ENCODE measurements around the gene LARP4B.

Gene LARP4B

GRCh38 chr10:896982-897381, 34.5 kb downstream of the LARP4B start:
- Histone ChIP-seq H3K79me2 (ENCODE audit: low read length) (peaks cover 96% of the 10 kb centered on the region), H4K20me1 (ENCODE audit: insufficient read depth, low read length) (peaks cover 25% of the 10 kb centered on the region), H3F3A (ENCODE audit: insufficient read depth, low read length) (no peaks in the 10 kb centered on the region), H3K4me2 (ENCODE audit: low read depth, low read length) (no peak overlapping the region), H3K27me3 (replicated peaks; ENCODE audit: insufficient read depth, low read length) (no peaks in the 10 kb centered on the region), H3K9me3 (replicated peaks; ENCODE audit: insufficient read depth, low read length) (no peaks in the 10 kb centered on the region), H3K36me3 (replicated peaks; ENCODE audit: insufficient read depth, low read length) (no peaks in the 10 kb centered on the region), H3K4me1 (ENCODE audit: low read length) (no peaks in the 10 kb centered on the region; the same call in 1 of the 2 replicates), H3K9me2 (replicated peaks; ENCODE audit: insufficient read depth, low read length) (no peaks in the 10 kb centered on the region), H2AFZ (ENCODE audit: low read length) (no peak overlapping the region), H3K27ac (ENCODE audit: low read length) (no peak overlapping the region), H3K4me3 (ENCODE audit: low read length) (no peak overlapping the region), H3K9ac (ENCODE audit: low read length) (no peak overlapping the region)
- no peak for DNase-seq
- TF ChIP-seq EZH2phosphoT487 (IDR thresholded peaks at IDR 0.05; ENCODE audit: low read length) (no peak), CTCF (IDR thresholded peaks at IDR 0.05; ENCODE audit: low read length) (no peak), EZH2 (optimal IDR thresholded peaks at IDR 0.05; ENCODE audit: low read depth, low read length) (no peak)

GRCh38 chr10:895324-895723, 36.2 kb downstream of the LARP4B start:
- Histone ChIP-seq H3K36me3 (replicated peaks; ENCODE audit: insufficient read depth, low read length) (no peaks in the 10 kb centered on the region; the same call in 1 of the 2 replicates), H3K79me2 (ENCODE audit: low read length) (peaks cover 98% of the 10 kb centered on the region), H3K9ac (ENCODE audit: low read length) (no peak overlapping the region), H3K9me2 (replicated peaks; ENCODE audit: insufficient read depth, low read length) (no peaks in the 10 kb centered on the region), H3F3A (ENCODE audit: insufficient read depth, low read length) (no peaks in the 10 kb centered on the region; the same call in 1 of the 2 replicates), H3K4me3 (ENCODE audit: low read length) (no peak overlapping the region), H3K4me2 (ENCODE audit: low read depth, low read length) (no peak overlapping the region), H4K20me1 (ENCODE audit: insufficient read depth, low read length) (peaks cover 30% of the 10 kb centered on the region), H3K27ac (ENCODE audit: low read length) (no peak overlapping the region), H3K4me1 (ENCODE audit: low read length) (no peaks in the 10 kb centered on the region; the same call in 1 of the 2 replicates), H2AFZ (ENCODE audit: low read length) (no peak overlapping the region), H3K27me3 (replicated peaks; ENCODE audit: insufficient read depth, low read length) (no peaks in the 10 kb centered on the region), H3K9me3 (replicated peaks; ENCODE audit: insufficient read depth, low read length) (no peaks in the 10 kb centered on the region)
- no peak for DNase-seq
- TF ChIP-seq EZH2 (optimal IDR thresholded peaks at IDR 0.05; ENCODE audit: low read depth, low read length) (no peak), EZH2phosphoT487 (IDR thresholded peaks at IDR 0.05; ENCODE audit: low read length) (no peak), CTCF (IDR thresholded peaks at IDR 0.05; ENCODE audit: low read length) (no peak)

GRCh38 chr10:878895-879294, 52.6 kb downstream of the LARP4B start:
- no peak overlapping the region for H3K9ac ChIP-seq (ENCODE audit: low read length)
- H3K4me2 ChIP-seq (ENCODE audit: low read depth, low read length), result no peak overlapping the region
- H3F3A ChIP-seq (ENCODE audit: insufficient read depth, low read length), result no peaks in the 10 kb centered on the region
- no peaks in the 10 kb centered on the region; the same call in 1 of the 2 replicates for H4K20me1 ChIP-seq (ENCODE audit: insufficient read depth, low read length)
- H3K4me1 ChIP-seq (ENCODE audit: low read length), result no peaks in the 10 kb centered on the region
- DNase-seq, result no peak
- H3K79me2 ChIP-seq (ENCODE audit: low read length), result peaks cover 91% of the 10 kb centered on the region
- no peaks in the 10 kb centered on the region for H3K9me2 ChIP-seq (replicated peaks; ENCODE audit: insufficient read depth, low read length)
- peaks cover 13% of the 10 kb centered on the region for H3K36me3 ChIP-seq (replicated peaks; ENCODE audit: insufficient read depth, low read length)
- no peak overlapping the region for H3K4me3 ChIP-seq (ENCODE audit: low read length)
- H3K9me3 ChIP-seq (replicated peaks; ENCODE audit: insufficient read depth, low read length), result no peaks in the 10 kb centered on the region
- no peaks in the 10 kb centered on the region for H3K27me3 ChIP-seq (replicated peaks; ENCODE audit: insufficient read depth, low read length)
- TF ChIP-seq CTCF (IDR thresholded peaks at IDR 0.05; ENCODE audit: low read length) (no peak), EZH2phosphoT487 (IDR thresholded peaks at IDR 0.05; ENCODE audit: low read length) (no peak), EZH2 (optimal IDR thresholded peaks at IDR 0.05; ENCODE audit: low read depth, low read length) (no peak)
- no peak overlapping the region for H3K27ac ChIP-seq (ENCODE audit: low read length)
- H2AFZ ChIP-seq (ENCODE audit: low read length), result no peak overlapping the region

All from MM.1S (cell line).